ENCODE measurements around the gene CHP2.

DNA sequence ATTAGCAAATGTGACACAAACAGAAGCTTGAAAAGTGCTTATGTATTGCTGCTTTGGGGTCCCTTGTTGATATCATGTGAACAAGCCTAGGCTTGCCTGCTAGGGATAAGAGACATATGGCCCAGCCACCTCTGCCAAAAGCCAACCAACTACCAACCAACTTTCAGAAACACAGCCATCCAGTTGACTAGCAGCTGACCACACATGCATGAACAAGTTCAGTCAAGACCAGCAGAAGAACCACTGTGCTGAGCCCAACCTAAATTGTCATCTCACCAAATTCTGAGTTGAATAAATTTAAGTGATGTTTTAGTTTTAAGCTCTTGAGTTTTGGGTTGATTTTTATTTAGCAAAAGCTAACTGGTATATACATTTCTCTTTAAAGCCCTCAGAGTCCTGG is 45.3 kb upstream of the CHP2 start:
- TF ChIP-seq NFIC (IDR thresholded peaks at IDR 0.05) (no peak), TAF1 (IDR thresholded peaks at IDR 0.05; ENCODE audit: low read depth) (no peak), YY1 (IDR thresholded peaks at IDR 0.05; ENCODE audit: low read depth) (no peak)
